Subcutaneous abdominal adipose tissue (tissue), 5 donors: Measurements from ENCODE around the gene GPR78.

Source experiments
- H3K27ac ChIP-seq: one replicate; pipeline ENCODE4 v1.7.0; 2013; ENCODE audit warnings: low read depth, mild to moderate bottlenecking, inconsistent platforms, low read length, moderate library complexity
- H3K27me3 ChIP-seq, 5 donors: one replicate each; pipeline ENCODE4 v1.7.0; 2013; ENCODE audit warnings: low read length in 5 of 5, inconsistent platforms in 1 of 5; ENCODE audit not compliant: control insufficient read depth in 5 of 5, insufficient read depth in 4 of 5
- H3K36me3 ChIP-seq, 5 donors: one replicate each; pipeline ENCODE4 v1.7.0; 2013; ENCODE audit warnings: low read length in 5 of 5; ENCODE audit not compliant: control insufficient read depth in 5 of 5, insufficient read depth in 5 of 5
- H3K4me1 ChIP-seq, 5 donors: one replicate each; pipeline ENCODE4 v1.7.0; 2013; ENCODE audit warnings: low read length in 5 of 5, mild to moderate bottlenecking in 3 of 5, moderate library complexity in 1 of 5; ENCODE audit not compliant: control insufficient read depth in 5 of 5, insufficient read depth in 5 of 5
- H3K4me3 ChIP-seq, 5 donors: one replicate each; pipeline ENCODE4 v1.7.0; 2013; ENCODE audit warnings: low read length in 5 of 5, low read depth in 1 of 5
- H3K9ac ChIP-seq, 5 donors: one replicate each; pipeline ENCODE4 v1.7.0; 2013; ENCODE audit warnings: low read length in 5 of 5, mild to moderate bottlenecking in 4 of 5, moderate library complexity in 3 of 5
- H3K9me3 ChIP-seq, 5 donors: one replicate each; pipeline ENCODE4 v1.7.0; 2013; ENCODE audit warnings: low read length in 5 of 5; ENCODE audit not compliant: control insufficient read depth in 5 of 5
- donor health status: healthy.
- donor health status: healthy.
- donor health status: healthy.
- donor health status: healthy.
- donor health status: healthy.

The GPR78 gene

GRCh38 chr4:8605289-8605688 is 25.1 kb downstream of the GPR78 start:
- H3K9me3 ChIP-seq = no peaks in the 10 kb centered on the region
- H3K27ac ChIP-seq = no peak overlapping the region
- peaks cover 4 to 15% (median 11%) of the 10 kb centered on the region in 5 donors for H3K4me1 ChIP-seq
- no peak overlapping the region for H3K9ac ChIP-seq
- no peaks in the 10 kb centered on the region for H3K36me3 ChIP-seq
- H3K27me3 ChIP-seq = peaks cover 0 to 16% (median 8%) of the 10 kb centered on the region in 5 donors
- no peak overlapping the region for H3K4me3 ChIP-seq

- Histone ChIP-seq H3K4me3 (no peak overlapping the region), H3K9me3 (no peaks in the 10 kb centered on the region), H3K4me1 (peaks cover 6 to 24% (median 23%) of the 10 kb centered on the region in 5 donors), H3K27me3 (peaks cover 0 to 11% (median 4%) of the 10 kb centered on the region in 5 donors), H3K36me3 (no peaks in the 10 kb centered on the region), H3K9ac (no peak overlapping the region), H3K27ac (no peak overlapping the region)
Observed at GRCh38 chr4:8606476-8606875, 26.3 kb downstream of the GPR78 start.

GRCh38 chr4:8606966-8607365 is 26.8 kb downstream of the GPR78 start:
- Histone ChIP-seq H3K27me3 (peaks cover 0 to 11% (median 4%) of the 10 kb centered on the region in 5 donors), H3K4me3 (no peak overlapping the region), H3K27ac (no peak overlapping the region)

GRCh38 chr4:8607603-8608481 is 27.6 kb downstream of the GPR78 start:
- H3K4me1 ChIP-seq = peaks cover 6 to 36% (median 29%) of the 10 kb centered on the region in 5 donors
- no peaks in the 10 kb centered on the region for H3K9me3 ChIP-seq
- no peaks in the 10 kb centered on the region for H3K36me3 ChIP-seq
- H3K9ac ChIP-seq = no peak overlapping the region
- H3K27me3 ChIP-seq = peaks cover 0 to 11% (median 4%) of the 10 kb centered on the region in 5 donors
- no peak overlapping the region for H3K27ac ChIP-seq
- no peak overlapping the region for H3K4me3 ChIP-seq

More at GRCh38 chr4:8606966-8607365, 26.8 kb downstream of the GPR78 start:
- Histone ChIP-seq H3K9ac (no peak overlapping the region), H3K36me3 (no peaks in the 10 kb centered on the region), H3K4me1 (peaks cover 6 to 28% (median 27%) of the 10 kb centered on the region in 5 donors), H3K9me3 (no peaks in the 10 kb centered on the region)

- Histone ChIP-seq H3K27ac (no peak overlapping the region), H3K9me3 (no peaks in the 10 kb centered on the region), H3K4me1 (peaks cover 6 to 41% (median 29%) of the 10 kb centered on the region in 5 donors), H3K9ac (no peak overlapping the region), H3K36me3 (no peaks in the 10 kb centered on the region), H3K4me3 (no peak overlapping the region), H3K27me3 (peaks cover 0 to 11% (median 0%) of the 10 kb centered on the region in 5 donors)
Observed at GRCh38 chr4:8608714-8609391, 28.7 kb downstream of the GPR78 start.

- H3K9ac ChIP-seq = no peak overlapping the region
- no peaks in the 10 kb centered on the region for H3K36me3 ChIP-seq
Observed at GRCh38 chr4:8609406-8609805, 29.2 kb downstream of the GPR78 start.

GRCh38 chr4:8609824-8610350 is 29.7 kb downstream of the GPR78 start:
- Histone ChIP-seq H3K27me3 (peaks cover 0 to 11% (median 0%) of the 10 kb centered on the region in 5 donors), H3K27ac (no peak overlapping the region), H3K4me1 (peaks cover 6 to 41% (median 29%) of the 10 kb centered on the region in 5 donors), H3K36me3 (no peaks in the 10 kb centered on the region), H3K9me3 (no peaks in the 10 kb centered on the region), H3K4me3 (no peak overlapping the region), H3K9ac (no peak overlapping the region)

More at GRCh38 chr4:8609406-8609805, 29.2 kb downstream of the GPR78 start:
- no peak overlapping the region for H3K4me3 ChIP-seq
- H3K27me3 ChIP-seq = peaks cover 0 to 11% (median 0%) of the 10 kb centered on the region in 5 donors
- peaks cover 6 to 41% (median 29%) of the 10 kb centered on the region in 5 donors for H3K4me1 ChIP-seq
- H3K27ac ChIP-seq = no peak overlapping the region
- H3K9me3 ChIP-seq = no peaks in the 10 kb centered on the region

- H3K4me3 ChIP-seq = peak overlapping the region in 1 of 5 donors; percentile 30
- H3K27me3 ChIP-seq = peaks cover 0 to 11% (median 0%) of the 10 kb centered on the region in 5 donors
- H3K36me3 ChIP-seq = no peaks in the 10 kb centered on the region
- H3K4me1 ChIP-seq = peaks cover 6 to 41% (median 29%) of the 10 kb centered on the region in 5 donors
- H3K9me3 ChIP-seq = no peaks in the 10 kb centered on the region
- H3K27ac ChIP-seq = peak overlapping the region; percentile 16
- peak overlapping the region in 1 of 5 donors; percentile 2 for H3K9ac ChIP-seq
Observed at GRCh38 chr4:8610858-8611616, 30.8 kb downstream of the GPR78 start.

- no peaks in the 10 kb centered on the region for H3K9me3 ChIP-seq
Observed at GRCh38 chr4:8612646-8613045, 32.5 kb downstream of the GPR78 start.

More at GRCh38 chr4:8612646-8613045, 32.5 kb downstream of the GPR78 start:
- peaks cover 0 to 2% (median 0%) of the 10 kb centered on the region in 5 donors for H3K27me3 ChIP-seq
- no peak overlapping the region for H3K27ac ChIP-seq
- peaks cover 6 to 49% (median 29%) of the 10 kb centered on the region in 5 donors for H3K4me1 ChIP-seq
- H3K4me3 ChIP-seq = no peak overlapping the region
- no peaks in the 10 kb centered on the region for H3K36me3 ChIP-seq
- H3K9ac ChIP-seq = no peak overlapping the region
